Aorta (tissue), 5 donors: ENCODE data around the gene RGPD8. TPM values are rescaled to one million over a fixed set of nuclear protein-coding genes. Genes with fewer than 3 reads are reported as not detected.

Source experiments
- ATAC-seq: fragments of 200-7000 bp; cut with Tn5 transposase; one replicate; pipeline ENCODE4 v1.9.1; 2022; ENCODE audit warnings: moderate library complexity; ENCODE audit not compliant: low FRiP score
- DNase-seq, 2 donors: peaks; one replicate each; pipeline ENCODE4 v3.0.0-alpha.2; 2020
- H3K27ac ChIP-seq, 2 donors: one replicate each; pipeline ENCODE4 v1.5.1; 2013; ENCODE audit warnings: low read length in 2 of 2, mild to moderate bottlenecking in 2 of 2, moderate library complexity in 2 of 2, control low read depth in 1 of 2, inconsistent platforms in 1 of 2, low read depth in 1 of 2
- H3K27me3 ChIP-seq, 2 donors: one replicate each; pipeline ENCODE4 v1.6.1; 2013; ENCODE audit warnings: control low read depth in 1 of 2, low read length in 1 of 2, mild to moderate bottlenecking in 1 of 2, moderate library complexity in 1 of 2; ENCODE audit not compliant: insufficient read depth in 2 of 2, control insufficient read depth in 1 of 2
- H3K36me3 ChIP-seq, 2 donors: one replicate each; pipeline ENCODE4 v1.6.1; 2013; ENCODE audit warnings: control low read depth in 1 of 2, low read length in 1 of 2, mild to moderate bottlenecking in 1 of 2; ENCODE audit not compliant: insufficient read depth in 2 of 2, control insufficient read depth in 1 of 2
- H3K4me1 ChIP-seq, 2 donors: one replicate each; pipeline ENCODE4 v1.6.1; 2013; ENCODE audit warnings: low read length in 2 of 2, control low read depth in 1 of 2, mild to moderate bottlenecking in 1 of 2, moderate library complexity in 1 of 2; ENCODE audit not compliant: insufficient read depth in 2 of 2, control insufficient read depth in 1 of 2
- H3K4me3 ChIP-seq, 2 donors: one replicate each; pipeline ENCODE4 v1.5.1; 2013; ENCODE audit warnings: low read length in 2 of 2, control low read depth in 1 of 2, mild to moderate bottlenecking in 1 of 2
- H3K9me3 ChIP-seq: one replicate; pipeline ENCODE4 v1.6.1; 2013; ENCODE audit warnings: mild to moderate bottlenecking, low read length; ENCODE audit not compliant: control insufficient read depth
- WGBS, 2 donors: extraction: QIAGEN DNeasy Blood & Tissue Kit; methylation state at CpG; one replicate each; pipeline ENCODE4 v1.1.7; 2013; 5-methylcytosine and 5-hydroxymethylcytosine counted together
- intact Hi-C, 2 donors: fragments of 100-400 bp; cut with DNase I; formaldehyde crosslinking; loops; one replicate each; pipeline versions ENCODE4 v1.14.2 to v1.15.0; 2022
- polyA plus RNA-seq, 2 donors: library from polyadenylated mRNA; stranded (reverse); fragments of 200-250 nt; gene quantifications; one replicate each; pipeline ENCODE4 v1.2.3, GENCODE V29; 2013
- total RNA-seq, 2 donors: library from RNA; stranded (reverse); fragmentation: NEBNext Ultra II Directional; extraction: Animal tissue kit (Norgen Biotek cat#: 25700); gene quantifications; one replicate each; pipeline ENCODE4 v1.2.1, GENCODE V29; 2021
- donor health status: healthy with polysubstance abuse.
- donor health status: Bipolar disorder and iron deficiency.
- donor health status: DM: no; HTN: no; CAD: no.
- donor health status: DM: no; HTN: no; CAD: no.
- donor health status: DM: yes; HTN: yes; CAD: no.

The RGPD8 gene
- total and polyA plus RNA-seq, 4 donors = 1.3 to 51.7 (median 19.6) TPM

GRCh38 chr2:112474844-112475486 lies 41.5 kb upstream of the RGPD8 start:
- ATAC-seq = no peak
- intact Hi-C loops = no loop called here
- Histone ChIP-seq H3K27ac (no peak overlapping the region), H3K4me1 (no peaks in the 10 kb centered on the region), H3K27me3 (no peaks in the 10 kb centered on the region), H3K4me3 (no peak overlapping the region), H3K9me3 (no peaks in the 10 kb centered on the region), H3K36me3 (no peaks in the 10 kb centered on the region)
- DNase-seq = no peak
- WGBS, 2 donors = 79 to 80% methylated on average over 6 of the region's 6 CpGs

- 91 to 93% methylated on average over 6 of the region's 6 CpGs for WGBS, 2 donors
- DNase-seq (no peak), ATAC-seq (no peak)
- no peaks in the 10 kb centered on the region for H3K36me3 ChIP-seq
- no peak overlapping the region for H3K27ac ChIP-seq
- H3K27me3 ChIP-seq = no peaks in the 10 kb centered on the region
- no peaks in the 10 kb centered on the region for H3K4me1 ChIP-seq
- intact Hi-C loops = no loop called here
- H3K9me3 ChIP-seq = no peaks in the 10 kb centered on the region
- H3K4me3 ChIP-seq = no peak overlapping the region
Measured at GRCh38 chr2:112472547-112473263, 39.3 kb upstream of the RGPD8 start.

- no peak for DNase-seq
- Histone ChIP-seq H3K27me3 (no peaks in the 10 kb centered on the region), H3K27ac (no peak overlapping the region), H3K9me3 (no peaks in the 10 kb centered on the region), H3K4me1 (no peaks in the 10 kb centered on the region), H3K4me3 (no peak overlapping the region), H3K36me3 (no peaks in the 10 kb centered on the region)
- ATAC-seq = no peak
- 75 to 78% methylated on average over 3 of the region's 3 CpGs for WGBS, 2 donors
- intact Hi-C loops = no loop called here
Measured at GRCh38 chr2:112465382-112465781, 31.9 kb upstream of the RGPD8 start.

DNA sequence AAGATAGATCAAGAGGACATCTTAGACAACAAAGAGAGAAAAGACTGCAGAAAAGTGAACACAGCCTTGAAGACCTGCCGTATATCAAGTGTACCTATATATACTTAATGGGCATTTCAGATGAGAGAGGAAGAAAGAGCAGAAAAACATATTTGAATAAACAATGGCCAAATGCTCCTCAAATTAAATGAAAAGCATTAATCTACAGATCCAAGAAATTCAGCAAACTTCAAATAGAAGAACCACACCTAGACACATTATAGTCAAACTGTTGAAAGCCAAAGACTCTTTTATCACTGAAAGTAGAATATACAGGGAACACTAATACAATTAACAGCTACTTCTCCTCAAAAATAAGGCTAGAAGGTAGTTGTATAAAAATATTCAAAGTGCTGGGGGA lies 29.8 kb upstream of the RGPD8 start:
- no peak for DNase-seq
- intact Hi-C loops = no loop called here
- no peaks in the 10 kb centered on the region for H3K27me3 ChIP-seq
- no peaks in the 10 kb centered on the region for H3K36me3 ChIP-seq
- no peak overlapping the region for H3K4me3 ChIP-seq
- ATAC-seq = no peak
- 87 to 100% methylated on average over 1 of the region's 1 CpG for WGBS, 2 donors
- no peaks in the 10 kb centered on the region for H3K4me1 ChIP-seq
- H3K9me3 ChIP-seq = no peaks in the 10 kb centered on the region
- H3K27ac ChIP-seq = no peak overlapping the region

DNA sequence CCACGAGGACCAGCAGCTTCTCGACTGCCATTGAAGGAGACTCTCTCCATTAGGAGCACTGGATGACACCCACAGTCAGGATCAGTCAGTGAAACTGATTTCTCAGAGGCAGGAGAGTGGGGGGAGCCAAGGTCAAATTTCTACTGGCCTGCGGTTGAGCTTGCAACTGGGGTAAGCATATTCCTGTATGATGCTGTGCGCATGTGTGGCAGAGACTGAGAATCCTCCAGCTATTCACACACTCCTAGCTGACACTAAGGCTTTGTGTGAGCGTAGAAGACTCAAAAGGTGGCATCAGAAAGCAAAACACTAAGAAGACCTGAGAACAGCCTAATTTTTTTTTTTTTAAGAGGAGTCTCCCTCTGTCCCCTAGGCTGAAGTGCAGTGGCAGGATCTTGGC lies 28.7 kb upstream of the RGPD8 start:
- H3K27ac ChIP-seq = no peak overlapping the region
- ATAC-seq = no peak
- intact Hi-C loops = no loop called here
- H3K27me3 ChIP-seq = no peaks in the 10 kb centered on the region
- no peaks in the 10 kb centered on the region for H3K4me1 ChIP-seq
- no peak for DNase-seq
- H3K9me3 ChIP-seq = no peaks in the 10 kb centered on the region
- WGBS, 2 donors = 77 to 84% methylated on average over 5 of the region's 5 CpGs
- H3K4me3 ChIP-seq = no peak overlapping the region
- H3K36me3 ChIP-seq = no peaks in the 10 kb centered on the region

DNA sequence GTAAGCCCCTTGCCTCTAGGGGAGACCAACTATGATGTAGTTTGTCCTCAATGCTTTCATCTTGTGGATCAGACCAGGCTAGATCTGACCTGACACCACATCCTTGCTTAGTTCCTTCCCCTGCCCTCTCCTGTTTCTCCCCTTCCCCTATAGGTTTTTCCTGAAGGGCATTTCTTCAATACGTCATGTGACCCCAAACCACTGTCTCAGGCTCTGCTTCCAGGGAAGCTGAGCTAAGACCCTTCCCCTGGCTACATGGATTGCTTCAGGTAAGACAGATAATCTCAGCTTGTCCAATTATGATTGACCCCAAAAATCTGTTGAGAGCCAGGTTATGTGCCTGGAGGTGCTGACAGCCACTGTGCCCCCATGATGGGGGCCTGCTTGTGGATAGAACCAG lies 25.9 kb upstream of the RGPD8 start:
- Histone ChIP-seq H3K27me3 (no peaks in the 10 kb centered on the region), H3K4me3 (no peak overlapping the region), H3K4me1 (no peaks in the 10 kb centered on the region), H3K36me3 (no peaks in the 10 kb centered on the region), H3K9me3 (no peaks in the 10 kb centered on the region), H3K27ac (no peak overlapping the region)
- intact Hi-C loops = no loop called here
- DNase-seq (no peak), ATAC-seq (no peak)
- 96 to 100% methylated on average over 1 of the region's 1 CpG for WGBS, 2 donors

- H3K4me1 ChIP-seq = no peaks in the 10 kb centered on the region
- intact Hi-C loops = no loop called here
- H3K36me3 ChIP-seq = no peaks in the 10 kb centered on the region
- peaks cover 6% of the 10 kb centered on the region for H3K9me3 ChIP-seq
- no peaks in the 10 kb centered on the region for H3K27me3 ChIP-seq
- no peak for DNase-seq
- ATAC-seq = no peak
- H3K27ac ChIP-seq = no peak overlapping the region
- H3K4me3 ChIP-seq = no peak overlapping the region
Measured at GRCh38 chr2:112454586-112454985, 21.1 kb upstream of the RGPD8 start.

DNA sequence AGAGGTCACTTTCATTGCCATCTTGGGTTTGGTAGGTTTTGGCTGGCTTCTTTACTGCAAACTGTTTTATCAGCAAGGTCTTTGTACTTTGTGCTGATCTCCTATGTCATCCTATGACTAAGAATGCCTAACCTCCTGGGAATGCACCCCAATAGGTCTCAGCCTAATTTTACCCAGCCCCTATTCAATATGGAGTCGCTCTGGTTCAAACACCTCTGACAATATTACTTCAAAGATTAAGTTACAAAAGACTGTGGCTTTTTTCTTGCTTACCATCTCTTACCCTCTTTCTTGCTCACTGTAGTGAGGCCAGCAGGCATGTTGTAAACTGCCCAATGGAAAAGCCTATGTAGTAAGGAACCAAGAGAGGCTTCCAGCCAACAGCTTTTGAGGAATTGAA lies 17.9 kb upstream of the RGPD8 start:
- Histone ChIP-seq H3K9me3 (peaks cover 6% of the 10 kb centered on the region), H3K27me3 (no peaks in the 10 kb centered on the region), H3K36me3 (no peaks in the 10 kb centered on the region), H3K4me1 (no peaks in the 10 kb centered on the region), H3K27ac (no peak overlapping the region), H3K4me3 (no peak overlapping the region)
- ATAC-seq = no peak
- WGBS, 2 donors = 77 to 90% methylated on average over 1 of the region's 1 CpG
- no peak for DNase-seq
- intact Hi-C loops = no loop called here

DNA sequence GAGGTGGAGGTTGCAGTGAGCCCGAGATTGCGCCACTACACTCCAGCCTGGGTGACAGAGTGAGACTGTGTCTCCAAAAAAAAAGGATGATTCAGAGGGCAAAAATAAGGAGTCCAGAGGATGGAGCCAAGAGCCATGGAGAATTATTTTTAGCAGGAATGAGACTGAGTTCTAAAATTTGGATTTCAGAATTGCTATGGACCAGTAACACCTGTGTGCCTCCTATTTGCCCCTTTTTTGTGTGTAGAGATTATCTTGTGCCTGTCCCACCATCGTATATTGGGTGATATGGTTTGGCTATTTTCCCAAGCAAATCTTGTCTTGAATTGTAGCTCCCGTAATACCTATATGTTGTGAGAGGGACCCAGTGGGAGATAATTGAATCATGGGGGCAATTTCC lies 16.4 kb upstream of the RGPD8 start:
- peaks cover 6% of the 10 kb centered on the region for H3K9me3 ChIP-seq
- ATAC-seq (no peak), DNase-seq (no peak)
- 92 to 93% methylated on average over 4 of the region's 4 CpGs for WGBS, 2 donors
- H3K27me3 ChIP-seq = no peaks in the 10 kb centered on the region
- H3K4me1 ChIP-seq = no peaks in the 10 kb centered on the region
- H3K4me3 ChIP-seq = no peak overlapping the region
- no peak overlapping the region for H3K27ac ChIP-seq
- no peaks in the 10 kb centered on the region for H3K36me3 ChIP-seq
- intact Hi-C loops = no loop called here
